PC-3 (cell line): Measurements from ENCODE around the gene BROX. TPM values are rescaled to one million over a fixed set of nuclear protein-coding genes. Genes with fewer than 3 reads are reported as not detected.
"Not testable (repeated sequence)": the region's sequence is repeated elsewhere in the genome, so short reads cannot be mapped to it uniquely, and the experiment has no call there.

Experiments
- ATAC-seq: fragments of 200-7000 bp; cut with Tn5 transposase; 2 replicates; pipeline ENCODE4 v1.9.1; 2020; ENCODE audit warnings: mild to moderate bottlenecking, moderate library complexity
- BruUV-seq: library from RNA; stranded (reverse); fragments of 400-500 nt; replicated peaks from 2 replicates; lab custom pipeline; 2021; lab: Mats Ljungman, UMichigan
- CTCF ChIA-PET: fragments of 300-600 bp; sonication (Branson Sonifier 250); formaldehyde crosslinking; loops from one replicate; lab custom pipeline; 2022; ENCODE audit warnings: antibody characterized with exemption; lab: Charles Lee
- POLR2A ChIA-PET: fragments of 300-600 bp; sonication (Branson Sonifier 250); formaldehyde crosslinking; loops from one replicate; lab custom pipeline; 2022; ENCODE audit warnings: antibody characterized with exemption; ENCODE audit not compliant: unreplicated experiment; lab: Charles Lee
- DNase-seq: peaks from one replicate; pipeline ENCODE4 v3.0.0-alpha.2; 2015
- H2AFZ ChIP-seq: fragments of 300-600 bp; sonication (generic); 2 replicates; pipeline ENCODE4 v1.6.0; 2016; ENCODE audit warnings: antibody characterized with exemption, low read length
- H3F3A ChIP-seq: fragments of 300-600 bp; sonication (generic); one replicate; pipeline ENCODE4 v1.6.0; 2017; ENCODE audit warnings: antibody characterized with exemption, low read length, control low read depth, mild to moderate bottlenecking; ENCODE audit not compliant: unreplicated experiment
- H3K27ac ChIP-seq: fragments of 300-600 bp; sonication (generic); 2 replicates; pipeline ENCODE4 v1.5.1; 2016; ENCODE audit warnings: mild to moderate bottlenecking, low read length
- H3K27me3 ChIP-seq: fragments of 300-600 bp; sonication (generic); 2 replicates; pipeline ENCODE4 v1.6.1; 2016; ENCODE audit warnings: low read length, mixed read lengths
- H3K36me3 ChIP-seq: fragments of 300-600 bp; sonication (generic); 2 replicates; pipeline ENCODE4 v1.6.1; 2016; ENCODE audit warnings: low read depth, mixed run types, low read length, mixed read lengths
- H3K4me1 ChIP-seq: fragments of 300-600 bp; sonication (generic); 2 replicates; pipeline ENCODE4 v1.5.1; 2016; ENCODE audit warnings: low read length; ENCODE audit not compliant: insufficient read depth
- H3K4me2 ChIP-seq: fragments of 300-600 bp; sonication (generic); 2 replicates; pipeline ENCODE4 v1.6.0; 2016; ENCODE audit warnings: low read length
- H3K4me3 ChIP-seq: fragments of 300-600 bp; sonication (generic); 2 replicates; pipeline ENCODE4 v1.5.1; 2016; ENCODE audit warnings: mild to moderate bottlenecking, low read length, mixed read lengths
- H3K79me2 ChIP-seq: fragments of 300-600 bp; sonication (generic); 2 replicates; pipeline ENCODE4 v1.6.1; 2017; ENCODE audit warnings: low read length, mixed read lengths
- H3K9ac ChIP-seq: fragments of 300-600 bp; sonication (generic); 2 replicates; pipeline ENCODE4 v1.6.0; 2016; ENCODE audit warnings: mild to moderate bottlenecking, low read length
- H3K9me2 ChIP-seq: fragments of 300-600 bp; sonication (generic); replicated peaks from 2 replicates; pipeline ENCODE4 v1.6.1; 2016; ENCODE audit warnings: mixed run types, low read length, mixed read lengths
- H3K9me3 ChIP-seq: fragments of 300-600 bp; sonication (generic); 2 replicates; pipeline ENCODE4 v1.6.1; 2016; ENCODE audit warnings: low read length, mixed read lengths
- H4K20me1 ChIP-seq: fragments of 300-600 bp; sonication (generic); 2 replicates; pipeline ENCODE4 v1.6.1; 2016; ENCODE audit warnings: low read length, mixed read lengths
- CTCF ChIP-seq: fragments of 300-600 bp; sonication (generic); conservative IDR thresholded peaks from 2 replicates; pipeline ENCODE4 v1.5.1; 2017; ENCODE audit warnings: antibody characterized with exemption, low read depth, mild to moderate bottlenecking, low read length
- EZH2 ChIP-seq: fragments of 300-600 bp; sonication (generic); IDR thresholded peaks from one replicate; pipeline ENCODE4 v1.6.1; 2017; ENCODE audit warnings: antibody characterized with exemption, mild to moderate bottlenecking, low read length; ENCODE audit not compliant: unreplicated experiment
- EZH2phosphoT487 ChIP-seq: fragments of 300-600 bp; sonication (generic); IDR thresholded peaks from 2 replicates; pipeline ENCODE4 v1.6.1; 2018; ENCODE audit warnings: mild to moderate bottlenecking, antibody characterized with exemption, low read length, borderline replicate concordance
- intact Hi-C: fragments of 100-400 bp; cut with micrococcal nuclease; formaldehyde crosslinking; loops from 2 replicates; pipeline ENCODE4 v1.9.0; 2023
- total RNA-seq: library from RNA; depleted of rRNA; stranded (reverse); fragments of >200 nt; gene quantifications from 2 replicates; pipeline ENCODE4 v1.2.3, GENCODE V29; 2014

BROX gene
- total RNA-seq, 1 experiment from 2014 or later, result 68.4 TPM

GRCh38 chr1:222665964-222666363 lies 46.4 kb upstream of the BROX start:
- ATAC-seq (no peak), DNase-seq (no peak)
- peaks cover 69% of the 10 kb centered on the region for H3K36me3 ChIP-seq
- H3F3A ChIP-seq, result no peaks in the 10 kb centered on the region
- no peak overlapping the region for H3K9ac ChIP-seq
- H3K27me3 ChIP-seq, result no peaks in the 10 kb centered on the region
- H3K27ac ChIP-seq, result no peak overlapping the region
- intact Hi-C loops, result no loop called here
- H3K4me2 ChIP-seq, result no peak overlapping the region
- H3K4me3 ChIP-seq, result no peak overlapping the region
- no peaks in the 10 kb centered on the region for H4K20me1 ChIP-seq
- TF ChIP-seq CTCF (no peak), EZH2 (no peak), EZH2phosphoT487 (no peak)
- no peaks in the 10 kb centered on the region for H3K9me2 ChIP-seq
- H3K79me2 ChIP-seq, result no peaks in the 10 kb centered on the region
- no peaks in the 10 kb centered on the region for H3K4me1 ChIP-seq
- no TSS peak for BruUV-seq
- CTCF ChIA-PET, result no interaction called here
- no peak overlapping the region for H2AFZ ChIP-seq
- no peaks in the 10 kb centered on the region for H3K9me3 ChIP-seq
- POLR2A ChIA-PET, result interaction anchor here (0.6 kb wide), 1 partner anchor 1618 kb away, joined by 3 read pairs; no protein-coding TSS in a partner anchor

DNA sequence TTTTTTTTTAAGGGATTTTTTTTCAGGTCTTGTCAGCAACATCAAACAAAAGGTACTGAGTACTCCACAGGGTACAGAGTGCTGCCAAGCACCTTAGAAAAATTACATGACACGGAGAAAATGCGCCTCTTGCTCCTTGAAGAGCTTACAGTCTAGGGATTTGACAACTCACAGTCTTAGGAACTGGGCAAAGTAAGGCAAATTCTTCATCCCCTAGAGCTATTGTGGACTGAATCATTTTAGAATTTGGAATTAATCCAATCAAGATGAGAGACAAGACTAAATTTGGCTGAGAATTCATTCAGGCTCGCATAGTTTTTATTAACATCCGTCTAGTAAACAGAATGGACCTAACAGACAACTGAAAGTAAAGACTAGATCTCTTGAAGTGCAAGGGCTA lies 44.2 kb upstream of the BROX start:
- H3F3A ChIP-seq, POLR2A ChIA-PET, H3K27me3 ChIP-seq, intact Hi-C loops, H3K4me2 ChIP-seq, CTCF ChIA-PET, H3K9ac ChIP-seq, H3K4me3 ChIP-seq, BruUV-seq, DNase-seq, H3K9me3 ChIP-seq, H2AFZ ChIP-seq, H3K9me2 ChIP-seq, H4K20me1 ChIP-seq, H3K4me1 ChIP-seq, H3K27ac ChIP-seq, H3K79me2 ChIP-seq: not testable (repeated sequence)
- peak; percentile 73 for ATAC-seq
- peaks cover 62% of the 10 kb centered on the region for H3K36me3 ChIP-seq

DNA sequence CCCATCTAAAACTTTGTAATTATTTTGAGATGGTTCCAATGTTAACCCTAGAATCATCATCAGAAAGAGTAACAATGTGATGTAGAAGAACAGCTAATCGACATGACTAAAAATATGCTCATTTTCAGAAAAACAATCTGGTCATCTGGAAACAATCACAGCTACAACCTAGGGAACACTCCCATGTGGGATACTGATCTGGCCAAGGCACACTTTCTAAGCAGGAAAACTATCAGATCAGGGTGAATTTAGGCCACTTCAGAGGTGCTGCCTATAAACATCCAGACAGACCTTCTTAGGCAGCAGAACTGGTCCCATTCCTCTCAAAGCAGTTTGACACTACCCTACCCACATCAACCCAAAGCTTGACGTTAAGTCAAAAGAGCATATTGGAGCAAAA lies 43.3 kb upstream of the BROX start:
- H3K4me2 ChIP-seq, H3K4me1 ChIP-seq, H3K79me2 ChIP-seq, POLR2A ChIA-PET, H3K4me3 ChIP-seq, DNase-seq, ATAC-seq, H3K27ac ChIP-seq, H3K9ac ChIP-seq, H3K27me3 ChIP-seq, H2AFZ ChIP-seq, intact Hi-C loops, H3K9me3 ChIP-seq, H3K9me2 ChIP-seq, H3F3A ChIP-seq, CTCF ChIA-PET, H4K20me1 ChIP-seq: not testable (repeated sequence)
- H3K36me3 ChIP-seq, result peaks cover 55% of the 10 kb centered on the region
- TSS peak; percentile 1 for BruUV-seq

DNA sequence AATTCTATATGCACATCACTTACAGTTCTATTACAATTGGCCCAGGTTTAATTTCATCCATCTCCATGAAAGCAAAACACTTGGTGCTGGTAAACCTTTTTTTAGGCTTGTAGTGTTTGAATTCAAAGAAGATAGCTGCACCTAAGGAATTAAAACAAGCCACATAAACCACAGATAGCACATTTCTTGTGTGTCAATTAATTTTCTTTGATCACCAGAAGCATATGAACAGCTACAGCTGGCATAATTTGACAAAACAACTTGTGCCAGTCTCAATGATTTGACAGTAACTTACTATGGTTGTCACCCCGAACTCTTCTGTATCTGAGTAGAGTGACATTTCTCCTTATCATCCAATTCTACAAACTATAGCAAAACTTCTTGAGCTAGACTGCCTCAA lies 42.3 kb upstream of the BROX start:
- POLR2A ChIA-PET, result interaction anchor here (0.7 kb wide), 1 partner anchor 41 kb away, joined by 7 read pairs; no protein-coding TSS in a partner anchor
- no peak for ATAC-seq

More for the DNA sequence above, 42.3 kb upstream of the BROX start:
- Histone ChIP-seq H4K20me1 (no peaks in the 10 kb centered on the region), H3K4me3 (no peak overlapping the region), H3F3A (no peaks in the 10 kb centered on the region), H3K9me3 (no peaks in the 10 kb centered on the region), H3K4me2 (no peak overlapping the region), H3K27ac (no peak overlapping the region), H3K4me1 (no peaks in the 10 kb centered on the region), H3K36me3 (peaks cover 52% of the 10 kb centered on the region), H3K9me2 (no peaks in the 10 kb centered on the region), H3K27me3 (no peaks in the 10 kb centered on the region), H3K79me2 (no peaks in the 10 kb centered on the region), H3K9ac (no peak overlapping the region), H2AFZ (no peak overlapping the region)
- intact Hi-C loops, result no loop called here
- BruUV-seq, result no TSS peak
- CTCF ChIA-PET, result no interaction called here
- no peak for TF ChIP-seq EZH2phosphoT487
- TF ChIP-seq EZH2, result no peak
- TF ChIP-seq CTCF, result no peak
- no peak for DNase-seq
